Testis (tissue), 2 donors: ENCODE measurements around the gene RPL13A.
"Not testable (repeated sequence)": the region's sequence is repeated elsewhere in the genome, so short reads cannot be mapped to it uniquely, and the experiment has no call there.

Source experiments
- CTCF ChIP-seq, 3 experiments: fragments of 450-650 bp in 2 of 3; fragments of 200-600 bp in 1 of 3; sonication (generic) in 1 of 3; IDR thresholded peaks; one replicate each; pipeline ENCODE4 v1.5.1; 2016 to 2019; ENCODE audit warnings: antibody characterized with exemption in 3 of 3, mild to moderate bottlenecking in 2 of 3, moderate library complexity in 1 of 3
- POLR2A ChIP-seq: fragments of 450-650 bp; IDR thresholded peaks from one replicate; pipeline ENCODE4 v1.6.1; 2017; ENCODE audit warnings: antibody characterized with exemption, mild to moderate bottlenecking, moderate library complexity

- TF ChIP-seq CTCF (IDR thresholded peaks at IDR 0.05); POLR2A: not testable (repeated sequence)
These were observed 13.9 kb upstream of the RPL13A start for GRCh38 chr19:49473501-49473867.
